HG03439 (cell line): Measurements from ENCODE around the gene SRSF8.
"Not testable (repeated sequence)": the region's sequence is repeated elsewhere in the genome, so short reads cannot be mapped to it uniquely, and the experiment has no call there.

ENCODE experiments used
- ATAC-seq: cut with Tn5 transposase; IDR thresholded peaks from one replicate; pipeline ENCODE4 v1.9.1; 2021; ENCODE audit warnings: mild to moderate bottlenecking, moderate library complexity; ENCODE audit not compliant: unreplicated experiment

Gene SRSF8

GRCh38 chr11:95066716-95067038 lies at the start of gene SRSF8:
Gene SRSF8 (plus strand): TSS chr11:95066919. CDS start chr11:95067227, 308 bp downstream.
- ATAC-seq, result peak; percentile 39

GRCh38 chr11:95021468-95021867 lies 45.3 kb upstream of the SRSF8 start:
- ATAC-seq, result not testable (repeated sequence)

GRCh38 chr11:95024958-95025357 lies 41.8 kb upstream of the SRSF8 start, which contains the start of gene KDM4E:
Gene KDM4E (plus strand): TSS chr11:95025258. CDS start chr11:95025558, 300 bp downstream.
- ATAC-seq, result no peak

- not testable (repeated sequence) for ATAC-seq
These were observed 41.1 kb upstream of the SRSF8 start for GRCh38 chr11:95025594-95025993.

- ATAC-seq, result no peak
These were observed 38.4 kb upstream of the SRSF8 start for GRCh38 chr11:95028357-95028756.

- no peak for ATAC-seq
These were observed 33.7 kb upstream of the SRSF8 start for GRCh38 chr11:95033051-95033450.

- ATAC-seq, result no peak
These were observed 31.4 kb upstream of the SRSF8 start for GRCh38 chr11:95035316-95035715.

- not testable (repeated sequence) for ATAC-seq
These were observed 29.2 kb upstream of the SRSF8 start for GRCh38 chr11:95037356-95038035.

- no peak for ATAC-seq
These were observed 24.5 kb upstream of the SRSF8 start for GRCh38 chr11:95042239-95042638.

GRCh38 chr11:95042906-95043305 lies 23.8 kb upstream of the SRSF8 start:
- ATAC-seq, result no peak

- ATAC-seq, result no peak
These were observed 22.7 kb upstream of the SRSF8 start for GRCh38 chr11:95044010-95044409.

GRCh38 chr11:95045812-95046211 lies 20.9 kb upstream of the SRSF8 start:
- no peak for ATAC-seq

GRCh38 chr11:95049122-95049521 lies 17.6 kb upstream of the SRSF8 start, which contains the start of gene KDM4F:
Gene KDM4F (plus strand): TSS chr11:95049422.
- not testable (repeated sequence) for ATAC-seq

GRCh38 chr11:95050595-95051202 lies 16.0 kb upstream of the SRSF8 start:
- no peak for ATAC-seq

GRCh38 chr11:95054356-95054755 lies 12.4 kb upstream of the SRSF8 start:
- no peak for ATAC-seq

GRCh38 chr11:95055283-95055897 lies 11.3 kb upstream of the SRSF8 start:
- peak; percentile 94 for ATAC-seq

- ATAC-seq, result no peak
These were observed 8.8 kb upstream of the SRSF8 start for GRCh38 chr11:95057959-95058358.

- ATAC-seq, result no peak
These were observed 8.1 kb upstream of the SRSF8 start for GRCh38 chr11:95058621-95059020.

- no peak for ATAC-seq
These were observed 7.7 kb upstream of the SRSF8 start for GRCh38 chr11:95059046-95059445.

GRCh38 chr11:95065336-95065735 lies 1.4 kb upstream of the SRSF8 start:
- ATAC-seq, result no peak

GRCh38 chr11:95067039-95067840 lies 521 bp downstream of the SRSF8 start:
- ATAC-seq, result peak; percentile 68
